Measurements from ENCODE around the gene PTPRCAP. TPM values are rescaled to one million over a fixed set of nuclear protein-coding genes. Genes with fewer than 3 reads are reported as not detected.
A peak's percentile ranks its signal among the peaks of the same experiment; 100 is the strongest.

PTPRCAP gene
- total and polyA plus RNA-seq, 10 of the 15 experiments (the other 5 are each of a cell fraction or from before 2014, with no cell fraction given) = 4.7 to 266 (median 125) TPM

GRCh38 chr11:67428052-67429001 is 9.2 kb downstream of the PTPRCAP start, which contains the start of gene RPS6KB2 (continued):
- TF ChIP-seq ELK1 (IDR thresholded peaks at IDR 0.05; ENCODE audit: low read depth, low read length) (peak; percentile 91), MAX (IDR thresholded peaks at IDR 0.05; ENCODE audit: low read depth, low read length) (peak; percentile 72), YY1 (IDR thresholded peaks at IDR 0.05; ENCODE audit: low read depth, low read length) (peak; percentile 99), LARP7 (IDR thresholded peaks at IDR 0.05) (peak; percentile 81), HCFC1 (IDR thresholded peaks at IDR 0.05; ENCODE audit: low read length) (peak; percentile 97), RBBP5 (conservative IDR thresholded peaks at IDR 0.05) (no peak), NKRF (conservative IDR thresholded peaks at IDR 0.05) (peak; percentile 84), ZBTB40 (IDR thresholded peaks at IDR 0.05; ENCODE audit: borderline replicate concordance) (peak; percentile 76; the same call in 1 of the 2 replicates), STAT1 (conservative IDR thresholded peaks at IDR 0.05) (peak; percentile 81; the same call in 1 of the 2 replicates), ZNF207 (IDR thresholded peaks at IDR 0.05; ENCODE audit: borderline replicate concordance) (peak; percentile 96; the same call in 1 of the 2 replicates), IRF5 (IDR thresholded peaks at IDR 0.05; ENCODE audit: borderline replicate concordance) (no peak), RFX5 (IDR thresholded peaks at IDR 0.05; ENCODE audit: low read depth, low read length) (no peak), NBN (IDR thresholded peaks at IDR 0.05) (peak; percentile 99), SRF (IDR thresholded peaks at IDR 0.05; ENCODE audit: low read depth in 2 of 2, low read length in 2 of 2) (peak; percentile 56 to 94), POU2F2 (IDR thresholded peaks at IDR 0.05; ENCODE audit: borderline replicate concordance, low read depth, low read length) (peak; percentile 47; the same call in 2 of the 3 replicates), ETV6 (conservative IDR thresholded peaks at IDR 0.05 in 1 of 2, IDR thresholded peaks at IDR 0.05 in 1 of 2; ENCODE audit: borderline replicate concordance in 1 of 2, low read depth in 1 of 2) (0 out of 4 replicates have a peak, but pooled peaks of 1 of the 2 experiments have one; percentile 22), PAX8 (IDR thresholded peaks at IDR 0.05) (no peak), PBX3 (IDR thresholded peaks at IDR 0.05; ENCODE audit: insufficient replicate concordance, low read depth, low read length) (peak; percentile 89)

All from GM12878 (cell line).